Esophagus muscularis mucosa (tissue), 4 donors: ENCODE data around the gene ACVR1B. TPM values are rescaled to one million over a fixed set of nuclear protein-coding genes. Genes with fewer than 3 reads are reported as not detected.

Experiments used
- DNase-seq: peaks from one replicate; pipeline ENCODE4 v3.0.0-alpha.2; 2017; ENCODE audit errors: extremely low spot score
- H3K27ac ChIP-seq, 4 donors: fragments of 200-600 bp; sonication (generic); replicated peaks in 1 of 4; 1 replicate in 3 of 4; 2 replicates in 1 of 4; pipeline ENCODE4 v1.5.1; 2016 to 2019; ENCODE audit warnings: mild to moderate bottlenecking in 1 of 4
- H3K27me3 ChIP-seq, 4 donors: fragments of 200-600 bp; sonication (generic); one replicate each; pipeline versions ENCODE4 v1.5.1 to v1.6.0; 2016 to 2019
- H3K36me3 ChIP-seq, 4 donors: fragments of 200-600 bp; sonication (generic); one replicate each; pipeline ENCODE4 v1.5.1; 2016 to 2019
- H3K4me1 ChIP-seq, 4 donors: fragments of 200-600 bp; sonication (generic); one replicate each; pipeline ENCODE4 v1.5.1; 2016 to 2019
- H3K4me3 ChIP-seq, 4 donors: fragments of 200-600 bp; sonication (generic); 1 replicate in 2 of 4; 2 replicates in 2 of 4; pipeline ENCODE4 v1.5.1; 2016 to 2019; ENCODE audit warnings: mild to moderate bottlenecking in 4 of 4, moderate library complexity in 1 of 4
- H3K9me3 ChIP-seq, 4 donors: fragments of 200-600 bp; sonication (generic); 1 replicate in 3 of 4; 2 replicates in 1 of 4; pipeline ENCODE4 v1.5.1; 2016 to 2019
- CTCF ChIP-seq, 3 experiments: fragments of 200-600 bp in 2 of 3; fragments of 450-650 bp in 1 of 3; sonication (generic) in 2 of 3; IDR thresholded peaks; one replicate each; pipeline ENCODE4 v1.5.1; 2017 to 2019; ENCODE audit warnings: antibody characterized with exemption in 3 of 3, mild to moderate bottlenecking in 2 of 3, moderate library complexity in 1 of 3
- EP300 ChIP-seq: sonication (generic); formaldehyde crosslinking; IDR thresholded peaks from one replicate; pipeline ENCODE4 v1.6.1; 2017; ENCODE audit warnings: antibody characterized with exemption
- POLR2A ChIP-seq: fragments of 450-650 bp; IDR thresholded peaks from one replicate; pipeline ENCODE4 v1.6.1; 2017; ENCODE audit warnings: antibody characterized with exemption, moderate library complexity, mild to moderate bottlenecking, low read depth
- POLR2AphosphoS5 ChIP-seq, 2 donors: sonication (generic); formaldehyde crosslinking; IDR thresholded peaks; one replicate each; pipeline ENCODE4 v1.6.1; 2017; ENCODE audit warnings: antibody characterized with exemption in 2 of 2
- WGBS: methylation state at CpG from one replicate; pipeline ENCODE4 v1.1.5; 2018; 5-methylcytosine and 5-hydroxymethylcytosine counted together
- intact Hi-C: fragments of 100-400 bp; cut with DNase I; formaldehyde crosslinking; loops from one replicate; pipeline ENCODE4 v1.15.1; 2023
- total RNA-seq, 4 donors: library from RNA; depleted of rRNA; stranded (reverse); fragments of >200 nt; gene quantifications; one replicate each; pipeline versions ENCODE4 v1.1.0 to v1.2.1, GENCODE V29; 2016

The ACVR1B gene
- total RNA-seq, 4 donors from 2014 or later, result 9.1 to 22.4 (median 13.9) TPM

- 3% methylated on average over 20 of the region's 50 CpGs for WGBS
- H3K27ac ChIP-seq, result peak overlapping the region; percentile 88 to 94 (median 90)
- no peak for DNase-seq
- intact Hi-C loops, result no loop called here
- peak overlapping the region; percentile 74 to 100 (median 96) for H3K4me3 ChIP-seq
- H3K9me3 ChIP-seq, result no peaks in the 10 kb centered on the region
- no peaks in the 10 kb centered on the region for H3K27me3 ChIP-seq
- TF ChIP-seq CTCF (IDR thresholded peaks at IDR 0.05) (no peak), POLR2A (no peak), EP300 (no peak), POLR2AphosphoS5 (IDR thresholded peaks at IDR 0.05) (no peak)
- peaks cover 17 to 51% (median 46%) of the 10 kb centered on the region in 4 donors for H3K4me1 ChIP-seq
- H3K36me3 ChIP-seq, result no peaks in the 10 kb centered on the region
These were observed 584 bp downstream of the ACVR1B start for GRCh38 chr12:51951843-51952722.

- intact Hi-C loops, result no loop called here
- peak overlapping the region; percentile 88 to 94 (median 90) for H3K27ac ChIP-seq
- 64% methylated on average over 8 of the region's 8 CpGs for WGBS
These were observed 1.6 kb downstream of the ACVR1B start for GRCh38 chr12:51953089-51953488.

GRCh38 chr12:51953864-51954263, 2.4 kb downstream of the ACVR1B start:
- TF ChIP-seq POLR2AphosphoS5 (IDR thresholded peaks at IDR 0.05) (no peak), POLR2A (no peak), EP300 (no peak), CTCF (IDR thresholded peaks at IDR 0.05) (no peak)
- Histone ChIP-seq H3K36me3 (no peaks in the 10 kb centered on the region), H3K27me3 (no peaks in the 10 kb centered on the region), H3K4me3 (peak overlapping the region; percentile 18 to 100 (median 86)), H3K4me1 (peaks cover 20 to 67% (median 60%) of the 10 kb centered on the region in 4 donors), H3K27ac (peak overlapping the region; percentile 88 to 94 (median 90)), H3K9me3 (no peaks in the 10 kb centered on the region)
- intact Hi-C loops, result no loop called here
- 19% methylated on average over 4 of the region's 4 CpGs for WGBS
- DNase-seq, result no peak

More at GRCh38 chr12:51953089-51953488, 1.6 kb downstream of the ACVR1B start:
- TF ChIP-seq CTCF (IDR thresholded peaks at IDR 0.05) (no peak), POLR2AphosphoS5 (IDR thresholded peaks at IDR 0.05) (no peak), EP300 (no peak)
- Histone ChIP-seq H3K4me1 (peaks cover 17 to 61% (median 53%) of the 10 kb centered on the region in 4 donors), H3K36me3 (no peaks in the 10 kb centered on the region), H3K27me3 (no peaks in the 10 kb centered on the region), H3K9me3 (no peaks in the 10 kb centered on the region), H3K4me3 (peak overlapping the region; percentile 74 to 100 (median 96))
- DNase-seq, result no peak

- H3K9me3 ChIP-seq, result no peaks in the 10 kb centered on the region
- peak overlapping the region in 1 of 4 donors; percentile 99 for H3K4me3 ChIP-seq
- peak overlapping the region; percentile 88 to 94 (median 90) for H3K27ac ChIP-seq
- no peak for DNase-seq
- WGBS, result 49% methylated on average over 7 of the region's 7 CpGs
- intact Hi-C loops, result no loop called here
- H3K27me3 ChIP-seq, result no peaks in the 10 kb centered on the region
- H3K4me1 ChIP-seq, result peaks cover 25 to 75% (median 68%) of the 10 kb centered on the region in 4 donors
- no peaks in the 10 kb centered on the region for H3K36me3 ChIP-seq
- TF ChIP-seq EP300, result no peak
- TF ChIP-seq POLR2A, result no peak
- no peak for TF ChIP-seq CTCF (IDR thresholded peaks at IDR 0.05)
- TF ChIP-seq POLR2AphosphoS5 (IDR thresholded peaks at IDR 0.05), result no peak
These were observed 3.3 kb downstream of the ACVR1B start for GRCh38 chr12:51954561-51955361.
